ENCODE measurements around the gene CRY1.

The CRY1 gene

GRCh38 chr12:107129315-107129930 lies 36.1 kb upstream of the CRY1 start:
- H3K23ac ChIP-seq (ENCODE audit: low read length in 2 of 2), result no peak overlapping the region
- H3K4me3 ChIP-seq (ENCODE audit: insufficient read depth in 1 of 2, low read depth in 1 of 2, low read length in 2 of 2), result no peak overlapping the region
- no peak overlapping the region for H3K9ac ChIP-seq (ENCODE audit: low read length)
- no peak overlapping the region for H2BK5ac ChIP-seq (ENCODE audit: low read depth, low read length, poor library complexity, severe bottlenecking)
- H3K9me3 ChIP-seq (ENCODE audit: control insufficient read depth, low read length), result no peaks in the 10 kb centered on the region
- no peak overlapping the region for H4K91ac ChIP-seq (ENCODE audit: low read length)
- H2BK120ac ChIP-seq (ENCODE audit: low read depth, low read length), result no peak overlapping the region
- 95% methylated on average over 2 of the region's 7 CpGs for WGBS
- H2BK12ac ChIP-seq (ENCODE audit: low read length in 2 of 2), result no peak overlapping the region
- H2AK5ac ChIP-seq (ENCODE audit: low read length, severe bottlenecking), result no peak overlapping the region
- H3K4me1 ChIP-seq (ENCODE audit: control insufficient read depth, insufficient read depth, low read depth, low read length), result no peaks in the 10 kb centered on the region
- DNase-seq, result no peak
- H2AFZ ChIP-seq (ENCODE audit: low read depth, low read length), result no peak overlapping the region
- H3K14ac ChIP-seq (ENCODE audit: low read length in 2 of 2), result no peak overlapping the region
- H3K79me1 ChIP-seq (replicated peaks; ENCODE audit: low read length, poor library complexity, severe bottlenecking), result no peaks in the 10 kb centered on the region
- H2BK15ac ChIP-seq (ENCODE audit: low read depth, poor library complexity, severe bottlenecking), result no peak overlapping the region
- no peak overlapping the region for H3K18ac ChIP-seq (ENCODE audit: low read depth in 1 of 2, low read length in 2 of 2)
- no peak overlapping the region for H4K8ac ChIP-seq (ENCODE audit: low read length)
- H3K4ac ChIP-seq (ENCODE audit: low read depth in 1 of 2, low read length in 2 of 2), result no peak overlapping the region
- no peaks in the 10 kb centered on the region for H3K36me3 ChIP-seq (ENCODE audit: control insufficient read depth in 1 of 2, insufficient read depth in 2 of 2, low read depth in 1 of 2, low read length in 2 of 2)
- H3K27ac ChIP-seq (ENCODE audit: low read length, poor library complexity, severe bottlenecking), result no peak overlapping the region
- H3K27me3 ChIP-seq (ENCODE audit: control insufficient read depth in 1 of 2, insufficient read depth in 1 of 2, low read length in 2 of 2), result peaks cover 0 to 4% of the 10 kb centered on the region in 2 experiments
- no peak overlapping the region for H3K4me2 ChIP-seq (ENCODE audit: low read length, poor library complexity, severe bottlenecking)

- no peak overlapping the region for H2BK12ac ChIP-seq (ENCODE audit: low read length in 2 of 2)
- no peak overlapping the region for H2BK5ac ChIP-seq (ENCODE audit: low read depth, low read length, poor library complexity, severe bottlenecking)
- H3K27ac ChIP-seq (ENCODE audit: low read length, poor library complexity, severe bottlenecking), result no peak overlapping the region
- H3K36me3 ChIP-seq (ENCODE audit: control insufficient read depth in 1 of 2, insufficient read depth in 2 of 2, low read depth in 1 of 2, low read length in 2 of 2), result no peaks in the 10 kb centered on the region
- H3K4me1 ChIP-seq (ENCODE audit: control insufficient read depth, insufficient read depth, low read depth, low read length), result no peaks in the 10 kb centered on the region
- no peak overlapping the region for H2BK15ac ChIP-seq (ENCODE audit: low read depth, poor library complexity, severe bottlenecking)
- no peak overlapping the region for H2BK120ac ChIP-seq (ENCODE audit: low read depth, low read length)
- no peak overlapping the region for H3K4ac ChIP-seq (ENCODE audit: low read depth in 1 of 2, low read length in 2 of 2)
- no peak overlapping the region for H3K18ac ChIP-seq (ENCODE audit: low read depth in 1 of 2, low read length in 2 of 2)
- no peak overlapping the region for H2AK5ac ChIP-seq (ENCODE audit: low read length, severe bottlenecking)
- H4K8ac ChIP-seq (ENCODE audit: low read length), result no peak overlapping the region
- no peaks in the 10 kb centered on the region for H3K9me3 ChIP-seq (ENCODE audit: control insufficient read depth, low read length)
- no peak overlapping the region for H3K23ac ChIP-seq (ENCODE audit: low read length in 2 of 2)
- WGBS, result 66% methylated on average over 4 of the region's 6 CpGs
- H3K14ac ChIP-seq (ENCODE audit: low read length in 2 of 2), result no peak overlapping the region
- DNase-seq, result no peak
- no peak overlapping the region for H3K4me2 ChIP-seq (ENCODE audit: low read length, poor library complexity, severe bottlenecking)
- H3K9ac ChIP-seq (ENCODE audit: low read length), result no peak overlapping the region
- peaks cover 0 to 4% of the 10 kb centered on the region in 2 experiments for H3K27me3 ChIP-seq (ENCODE audit: control insufficient read depth in 1 of 2, insufficient read depth in 1 of 2, low read length in 2 of 2)
- H2AFZ ChIP-seq (ENCODE audit: low read depth, low read length), result no peak overlapping the region
- H3K4me3 ChIP-seq (ENCODE audit: insufficient read depth in 1 of 2, low read depth in 1 of 2, low read length in 2 of 2), result no peak overlapping the region
- no peaks in the 10 kb centered on the region for H3K79me1 ChIP-seq (replicated peaks; ENCODE audit: low read length, poor library complexity, severe bottlenecking)
- no peak overlapping the region for H4K91ac ChIP-seq (ENCODE audit: low read length)
Observed at GRCh38 chr12:107127482-107128430, 34.4 kb upstream of the CRY1 start.

- no peak overlapping the region for H3K4ac ChIP-seq (ENCODE audit: low read depth in 1 of 2, low read length in 2 of 2)
- no peaks in the 10 kb centered on the region for H3K79me1 ChIP-seq (replicated peaks; ENCODE audit: low read length, poor library complexity, severe bottlenecking)
- WGBS, result 85% methylated on average over 5 of the region's 5 CpGs
- no peak overlapping the region for H2BK5ac ChIP-seq (ENCODE audit: low read depth, low read length, poor library complexity, severe bottlenecking)
- H3K27ac ChIP-seq (ENCODE audit: low read length, poor library complexity, severe bottlenecking), result no peak overlapping the region
- H2BK15ac ChIP-seq (ENCODE audit: low read depth, poor library complexity, severe bottlenecking), result no peak overlapping the region
- peaks cover 7 to 11% of the 10 kb centered on the region in 2 experiments for H3K27me3 ChIP-seq (ENCODE audit: control insufficient read depth in 1 of 2, insufficient read depth in 1 of 2, low read length in 2 of 2)
- H3K23ac ChIP-seq (ENCODE audit: low read length in 2 of 2), result no peak overlapping the region
- H3K9me3 ChIP-seq (ENCODE audit: control insufficient read depth, low read length), result no peaks in the 10 kb centered on the region
- no peak overlapping the region for H3K4me2 ChIP-seq (ENCODE audit: low read length, poor library complexity, severe bottlenecking)
- no peak overlapping the region for H2BK120ac ChIP-seq (ENCODE audit: low read depth, low read length)
- H3K4me1 ChIP-seq (ENCODE audit: control insufficient read depth, insufficient read depth, low read depth, low read length), result no peaks in the 10 kb centered on the region
- H4K91ac ChIP-seq (ENCODE audit: low read length), result no peak overlapping the region
- H2BK12ac ChIP-seq (ENCODE audit: low read length in 2 of 2), result no peak overlapping the region
- DNase-seq, result no peak
- H3K36me3 ChIP-seq (ENCODE audit: control insufficient read depth in 1 of 2, insufficient read depth in 2 of 2, low read depth in 1 of 2, low read length in 2 of 2), result no peaks in the 10 kb centered on the region
- H3K18ac ChIP-seq (ENCODE audit: low read depth in 1 of 2, low read length in 2 of 2), result no peak overlapping the region
- no peak overlapping the region for H2AK5ac ChIP-seq (ENCODE audit: low read length, severe bottlenecking)
- no peak overlapping the region for H4K8ac ChIP-seq (ENCODE audit: low read length)
- H3K14ac ChIP-seq (ENCODE audit: low read length in 2 of 2), result no peak overlapping the region
- H3K4me3 ChIP-seq (ENCODE audit: insufficient read depth in 1 of 2, low read depth in 1 of 2, low read length in 2 of 2), result no peak overlapping the region
- H3K9ac ChIP-seq (ENCODE audit: low read length), result no peak overlapping the region
- no peak overlapping the region for H2AFZ ChIP-seq (ENCODE audit: low read depth, low read length)
Observed at GRCh38 chr12:107126796-107127481, 33.6 kb upstream of the CRY1 start.

GRCh38 chr12:107125833-107126232 lies 32.5 kb upstream of the CRY1 start:
- 92% methylated on average over 3 of the region's 3 CpGs for WGBS

More at GRCh38 chr12:107125833-107126232, 32.5 kb upstream of the CRY1 start:
- no peak overlapping the region for H3K4me3 ChIP-seq (ENCODE audit: insufficient read depth in 1 of 2, low read depth in 1 of 2, low read length in 2 of 2)
- H3K9me3 ChIP-seq (ENCODE audit: control insufficient read depth, low read length), result no peaks in the 10 kb centered on the region
- no peak overlapping the region for H2BK12ac ChIP-seq (ENCODE audit: low read length in 2 of 2)
- no peak overlapping the region for H3K27ac ChIP-seq (ENCODE audit: low read length, poor library complexity, severe bottlenecking)
- peaks cover 7 to 11% of the 10 kb centered on the region in 2 experiments for H3K27me3 ChIP-seq (ENCODE audit: control insufficient read depth in 1 of 2, insufficient read depth in 1 of 2, low read length in 2 of 2)
- no peak overlapping the region for H4K8ac ChIP-seq (ENCODE audit: low read length)
- no peaks in the 10 kb centered on the region for H3K4me1 ChIP-seq (ENCODE audit: control insufficient read depth, insufficient read depth, low read depth, low read length)
- no peak for DNase-seq
- H2BK15ac ChIP-seq (ENCODE audit: low read depth, poor library complexity, severe bottlenecking), result no peak overlapping the region
- no peaks in the 10 kb centered on the region for H3K36me3 ChIP-seq (ENCODE audit: control insufficient read depth in 1 of 2, insufficient read depth in 2 of 2, low read depth in 1 of 2, low read length in 2 of 2)
- no peak overlapping the region for H2AK5ac ChIP-seq (ENCODE audit: low read length, severe bottlenecking)
- H3K4ac ChIP-seq (ENCODE audit: low read depth in 1 of 2, low read length in 2 of 2), result no peak overlapping the region
- H2BK5ac ChIP-seq (ENCODE audit: low read depth, low read length, poor library complexity, severe bottlenecking), result no peak overlapping the region
- H3K9ac ChIP-seq (ENCODE audit: low read length), result no peak overlapping the region
- H3K14ac ChIP-seq (ENCODE audit: low read length in 2 of 2), result no peak overlapping the region
- H4K91ac ChIP-seq (ENCODE audit: low read length), result no peak overlapping the region
- no peak overlapping the region for H3K23ac ChIP-seq (ENCODE audit: low read length in 2 of 2)
- no peak overlapping the region for H3K4me2 ChIP-seq (ENCODE audit: low read length, poor library complexity, severe bottlenecking)
- H2BK120ac ChIP-seq (ENCODE audit: low read depth, low read length), result no peak overlapping the region
- H2AFZ ChIP-seq (ENCODE audit: low read depth, low read length), result no peak overlapping the region
- H3K79me1 ChIP-seq (replicated peaks; ENCODE audit: low read length, poor library complexity, severe bottlenecking), result no peaks in the 10 kb centered on the region
- no peak overlapping the region for H3K18ac ChIP-seq (ENCODE audit: low read depth in 1 of 2, low read length in 2 of 2)
